ENCODE results near the gene GEMIN5.

Gene GEMIN5

DNA sequence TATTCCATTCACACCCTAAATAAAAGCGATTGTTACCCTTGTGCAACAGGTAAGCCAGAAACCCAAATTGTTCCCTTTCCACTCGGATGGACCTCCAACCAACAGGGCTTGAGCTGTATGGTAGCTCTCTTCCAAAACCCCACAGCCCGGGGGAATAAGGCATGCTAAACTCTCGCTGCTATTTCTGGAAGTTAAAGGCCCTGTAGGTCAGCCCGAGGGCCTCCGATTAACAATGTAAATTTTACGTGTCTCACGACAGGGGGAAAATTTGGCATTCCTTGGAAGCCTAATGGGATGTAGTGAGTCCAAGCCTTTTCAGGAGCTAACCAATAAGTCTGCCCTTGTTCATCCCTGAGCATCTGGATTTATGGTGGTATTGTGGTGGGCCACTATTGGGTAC lies 53.6 kb downstream of the GEMIN5 start:
- DNase-seq = no peak

DNA sequence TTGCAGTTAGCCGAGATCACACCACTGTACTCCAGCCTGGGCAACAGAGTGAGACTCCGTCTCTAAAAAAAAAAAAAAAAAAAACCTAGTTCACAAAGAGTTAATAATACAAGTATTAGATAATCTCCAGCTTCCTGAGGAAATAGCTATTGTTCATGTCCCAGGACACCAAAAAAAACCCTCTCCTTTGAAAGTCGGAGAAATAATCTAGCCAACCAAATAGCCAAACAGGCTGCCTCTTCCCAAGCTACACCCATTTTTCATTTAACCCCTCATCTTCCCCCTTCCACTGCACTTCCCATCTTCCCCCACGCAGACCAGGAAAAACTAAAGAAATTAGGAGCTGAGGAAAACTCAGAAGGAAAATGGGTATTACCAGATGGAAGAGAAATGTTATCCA lies 56.0 kb downstream of the GEMIN5 start:
- no peak for DNase-seq

DNA sequence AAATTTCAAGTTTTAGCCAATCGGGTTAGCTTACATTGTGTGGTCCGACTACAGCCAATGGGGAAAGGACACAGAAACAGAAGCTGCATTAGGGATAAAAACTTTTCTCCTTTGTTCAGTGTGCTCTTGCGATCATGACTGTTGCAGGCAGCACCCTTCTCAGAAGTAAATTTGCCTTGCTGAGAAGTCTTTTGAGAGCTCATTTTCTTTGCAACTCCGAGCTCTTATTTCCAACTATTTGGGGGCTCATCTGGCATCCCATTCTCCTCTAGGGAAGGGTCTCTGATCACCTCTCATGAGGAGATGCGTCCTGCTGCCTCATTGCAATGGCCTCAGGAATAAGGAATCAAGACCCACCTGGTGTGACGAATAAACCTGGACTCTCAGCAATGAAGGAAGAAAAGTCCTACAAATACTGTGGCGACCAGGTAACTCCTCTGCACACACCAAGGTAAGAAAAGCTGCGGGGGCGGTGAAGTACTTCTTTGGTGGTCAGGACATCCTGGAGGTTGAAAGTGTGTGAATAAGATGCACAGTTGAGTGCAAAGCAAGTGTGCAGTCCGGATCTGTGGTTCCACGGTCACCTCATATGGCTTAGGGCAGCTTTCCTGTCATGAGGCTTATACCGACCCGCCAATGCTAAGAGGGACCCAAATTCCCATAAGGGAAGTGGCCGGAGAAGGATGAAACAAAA lies 59.2 kb downstream of the GEMIN5 start:
- DNase-seq = no peak

DNA sequence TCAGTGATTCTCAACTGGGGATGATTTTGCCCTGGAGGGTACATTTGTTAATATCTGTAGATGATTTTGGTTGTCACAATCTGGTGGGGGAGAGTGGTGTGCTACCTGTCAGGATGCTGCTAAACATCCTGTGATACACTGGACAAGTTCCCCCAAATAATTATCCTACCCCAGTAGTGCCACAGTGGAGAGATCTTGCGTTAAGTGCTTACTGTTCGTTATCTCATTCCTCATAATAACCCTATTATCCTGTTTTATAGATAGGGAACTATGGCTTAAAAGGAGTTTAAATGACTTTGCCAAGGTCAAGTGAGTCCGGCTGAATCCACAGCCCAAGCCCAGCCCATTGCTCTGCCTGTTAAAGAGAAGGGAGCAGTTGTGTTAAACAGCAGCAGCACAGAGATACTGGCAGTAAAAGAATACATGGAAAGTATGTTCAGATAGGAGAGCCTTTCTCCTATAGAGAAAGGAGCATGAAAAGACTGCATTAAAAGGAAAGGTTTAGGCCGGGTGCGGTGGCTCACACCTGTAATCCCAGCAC lies 64.2 kb downstream of the GEMIN5 start:
- no peak for DNase-seq

DNA sequence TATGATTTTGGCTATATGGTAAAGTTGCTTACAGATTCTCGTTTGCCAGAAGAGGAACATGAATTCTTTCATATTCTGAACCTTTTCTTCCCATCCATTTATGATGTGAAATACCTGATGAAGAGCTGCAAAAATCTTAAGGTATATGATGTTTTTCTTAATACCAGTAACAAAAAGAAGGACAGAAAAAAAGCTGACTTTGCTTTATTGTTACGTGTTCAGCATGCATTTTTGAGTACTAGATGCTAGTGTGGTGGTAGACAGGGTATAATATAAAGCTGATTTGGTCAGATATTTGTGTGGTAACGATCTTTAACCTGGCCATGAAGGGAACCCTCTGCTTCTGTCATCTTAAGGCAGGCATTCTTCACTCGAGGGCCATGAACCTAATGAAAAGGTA lies 66.3 kb downstream of the GEMIN5 start:
- no peak for DNase-seq

DNA sequence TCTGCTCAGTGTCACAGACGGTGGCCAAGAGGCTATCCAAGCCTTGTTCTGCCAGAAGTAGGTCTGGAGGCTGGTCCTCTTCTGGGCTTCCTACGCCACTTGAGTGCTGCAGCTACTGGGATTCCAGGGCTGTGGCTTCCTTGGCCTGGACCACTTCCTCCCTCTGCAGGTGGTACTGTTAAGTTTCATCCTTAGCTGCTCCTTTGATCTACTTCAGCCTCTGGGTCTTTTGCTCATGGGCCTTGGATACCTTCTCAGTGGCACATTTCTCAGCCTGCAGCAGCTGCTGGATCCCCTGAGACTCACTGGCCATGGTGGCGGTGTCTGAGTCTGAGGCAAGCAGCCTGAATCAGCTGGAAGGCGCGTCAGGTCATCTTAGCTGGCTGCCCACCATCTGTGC lies 69.3 kb downstream of the GEMIN5 start:
- DNase-seq = no peak

DNA sequence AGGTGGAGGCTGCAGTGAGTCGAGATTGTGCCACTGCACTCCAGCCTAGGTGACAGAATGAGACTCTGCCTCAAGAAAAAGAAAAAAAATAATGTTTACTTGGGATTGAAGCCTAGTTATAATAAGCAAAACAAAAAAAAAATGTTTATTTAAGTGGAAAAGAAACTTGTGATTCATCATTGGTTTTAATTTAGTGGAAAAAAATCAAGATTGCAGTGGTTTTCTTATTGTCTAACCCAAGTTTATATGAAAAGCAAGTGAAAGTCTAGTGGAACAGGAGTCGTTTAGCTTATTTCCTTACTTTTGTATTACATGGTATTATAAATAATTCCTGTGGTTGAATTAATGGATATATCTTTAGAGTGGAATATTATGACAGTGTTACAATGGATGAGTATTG lies 71.2 kb downstream of the GEMIN5 start:
- no peak for DNase-seq

DNA sequence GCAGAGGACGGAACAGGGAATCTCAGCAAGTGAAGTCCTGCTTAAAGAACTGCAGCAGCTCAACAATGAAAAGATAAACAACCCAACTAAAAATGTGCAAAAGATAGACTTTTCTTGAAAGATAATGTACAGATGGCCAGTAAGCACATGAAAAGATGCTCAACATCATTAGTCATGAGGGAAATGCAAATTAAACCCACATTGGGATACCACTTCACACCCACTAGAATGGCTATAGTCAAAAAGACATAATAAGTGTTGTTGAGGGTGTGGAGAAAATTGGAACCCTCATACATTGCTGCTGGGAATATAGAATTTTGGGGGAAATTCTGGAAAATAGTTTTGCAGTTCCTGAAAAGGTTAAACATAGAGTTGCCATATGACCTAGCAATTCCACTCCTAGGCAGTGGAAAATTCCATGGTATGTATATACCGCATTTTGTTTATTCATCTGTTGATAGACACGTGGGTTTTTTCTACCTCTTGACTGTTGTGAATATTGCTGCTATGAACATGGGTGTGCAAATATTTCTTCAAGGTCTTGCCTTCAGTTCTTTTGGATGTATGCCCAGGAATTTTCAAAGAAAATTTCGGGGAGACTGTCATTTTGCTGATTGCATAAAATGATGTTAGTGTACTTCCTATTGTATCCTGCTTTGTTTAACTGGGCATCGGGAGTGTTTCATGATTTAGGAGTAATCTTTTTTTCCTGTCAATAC lies 72.4 kb downstream of the GEMIN5 start:
- DNase-seq = no peak

DNA sequence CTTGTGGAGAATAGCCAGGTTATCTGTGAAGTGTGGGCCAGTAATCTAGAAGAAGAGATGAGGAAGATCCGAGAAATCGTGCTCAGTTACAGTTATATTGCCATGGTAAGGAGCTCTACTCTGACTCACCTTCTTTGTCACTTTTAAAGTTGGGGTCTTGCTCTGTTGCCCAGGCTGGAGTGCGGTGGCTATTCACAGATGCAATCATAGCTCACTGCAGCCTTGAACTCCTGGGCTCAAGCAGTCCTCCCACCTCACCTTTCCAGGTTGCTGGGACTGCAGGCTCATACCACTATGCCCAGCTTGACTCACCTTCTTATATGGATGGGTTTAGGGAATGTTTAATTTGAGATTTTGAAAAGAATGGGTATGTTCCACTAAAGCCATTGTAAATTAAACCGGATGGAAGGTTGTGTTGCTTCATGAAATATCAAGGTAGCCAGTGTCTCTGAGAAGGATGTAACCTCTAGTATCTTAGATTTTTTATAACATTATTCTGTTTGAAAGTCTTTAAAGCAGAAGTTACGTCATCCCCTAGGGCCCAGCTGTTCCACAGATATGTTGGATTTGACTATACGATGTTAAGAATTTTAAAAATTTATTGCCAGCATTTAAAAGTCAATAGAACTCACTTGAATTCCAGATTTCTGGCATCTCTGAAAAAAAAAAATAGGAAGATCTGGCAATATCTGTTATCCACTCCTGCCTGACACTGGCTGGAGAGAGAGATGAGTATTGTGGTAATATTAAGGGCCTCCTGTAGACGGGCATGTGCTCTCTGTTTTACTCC lies 74.5 kb downstream of the GEMIN5 start:
- DNase-seq = no peak

DNA sequence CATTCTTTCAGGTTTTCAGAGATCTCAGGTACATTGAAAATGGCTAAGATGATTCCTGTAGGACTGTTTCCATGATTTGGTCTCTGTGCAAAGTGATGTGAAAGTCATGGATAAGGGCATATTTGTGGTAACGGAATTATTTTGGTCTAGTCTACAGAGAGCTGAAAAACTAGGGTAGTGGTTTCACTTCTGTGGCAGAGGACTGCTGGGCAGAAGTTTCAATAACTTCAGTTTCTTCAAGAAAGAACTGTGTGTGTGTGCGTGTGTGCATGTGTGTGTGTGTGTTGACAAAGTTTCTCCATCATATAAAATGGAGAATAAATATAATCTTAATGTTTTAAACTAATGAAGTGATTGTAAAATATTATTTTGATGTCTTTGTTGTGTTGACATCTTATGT lies 75.2 kb downstream of the GEMIN5 start:
- DNase-seq = no peak

DNA sequence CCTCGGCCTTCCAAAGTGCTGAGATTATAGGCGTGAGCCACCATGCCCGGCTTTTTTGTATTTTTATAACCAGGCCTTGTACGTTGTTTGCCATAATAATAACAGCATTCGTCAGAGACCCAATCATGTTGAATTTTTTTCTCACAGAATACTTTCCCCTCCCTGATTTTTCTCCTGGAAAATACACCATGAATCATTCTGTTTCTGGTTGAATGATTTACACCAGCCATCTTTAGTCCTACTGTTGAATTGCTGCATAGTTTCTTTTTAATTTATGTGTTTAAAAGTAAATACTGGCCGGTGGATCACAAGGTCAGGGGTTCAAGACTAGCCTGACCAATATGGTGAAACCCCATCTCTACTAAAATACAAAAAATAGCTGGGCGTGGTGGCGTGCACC lies 76.1 kb downstream of the GEMIN5 start:
- DNase-seq = no peak

DNA sequence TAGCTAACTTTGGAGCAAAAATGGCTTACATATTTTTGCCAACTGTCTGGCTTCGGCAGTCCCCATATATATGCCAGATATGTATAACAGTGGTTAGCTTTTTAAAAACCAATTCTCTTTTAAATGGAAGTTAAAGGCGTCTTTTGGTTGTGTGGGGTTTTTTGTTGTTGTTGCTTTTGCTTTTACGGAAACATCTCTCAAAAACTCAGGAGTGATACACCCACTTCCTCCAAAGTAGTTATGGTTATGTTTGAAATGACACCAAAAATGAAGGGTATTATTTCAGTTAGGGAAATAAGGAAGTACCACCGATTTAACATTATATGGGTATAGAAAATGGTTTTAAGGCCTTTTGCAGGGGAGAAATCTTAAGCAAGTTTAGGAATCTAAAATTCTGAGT lies 77.2 kb downstream of the GEMIN5 start:
- DNase-seq = no peak

DNA sequence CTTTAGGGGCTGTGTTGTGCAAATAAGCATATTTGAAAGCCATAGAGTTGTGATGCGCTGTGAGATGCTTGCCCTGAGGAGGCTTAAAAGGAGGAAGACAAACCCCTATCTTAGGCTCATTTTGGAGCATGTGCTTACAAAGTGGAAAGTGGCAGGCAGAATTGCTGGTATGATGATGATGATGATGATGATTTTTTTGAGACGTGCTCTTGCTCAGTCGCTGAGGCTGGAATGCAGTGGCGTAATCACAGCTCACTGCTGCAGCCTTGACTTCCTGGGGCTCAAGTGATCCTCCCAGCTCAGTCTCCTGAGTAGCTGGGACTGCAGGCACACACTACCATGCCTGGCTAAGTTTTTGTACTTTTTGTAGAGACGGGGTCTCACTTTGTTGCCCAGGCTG lies 77.9 kb downstream of the GEMIN5 start:
- DNase-seq = no peak

DNA sequence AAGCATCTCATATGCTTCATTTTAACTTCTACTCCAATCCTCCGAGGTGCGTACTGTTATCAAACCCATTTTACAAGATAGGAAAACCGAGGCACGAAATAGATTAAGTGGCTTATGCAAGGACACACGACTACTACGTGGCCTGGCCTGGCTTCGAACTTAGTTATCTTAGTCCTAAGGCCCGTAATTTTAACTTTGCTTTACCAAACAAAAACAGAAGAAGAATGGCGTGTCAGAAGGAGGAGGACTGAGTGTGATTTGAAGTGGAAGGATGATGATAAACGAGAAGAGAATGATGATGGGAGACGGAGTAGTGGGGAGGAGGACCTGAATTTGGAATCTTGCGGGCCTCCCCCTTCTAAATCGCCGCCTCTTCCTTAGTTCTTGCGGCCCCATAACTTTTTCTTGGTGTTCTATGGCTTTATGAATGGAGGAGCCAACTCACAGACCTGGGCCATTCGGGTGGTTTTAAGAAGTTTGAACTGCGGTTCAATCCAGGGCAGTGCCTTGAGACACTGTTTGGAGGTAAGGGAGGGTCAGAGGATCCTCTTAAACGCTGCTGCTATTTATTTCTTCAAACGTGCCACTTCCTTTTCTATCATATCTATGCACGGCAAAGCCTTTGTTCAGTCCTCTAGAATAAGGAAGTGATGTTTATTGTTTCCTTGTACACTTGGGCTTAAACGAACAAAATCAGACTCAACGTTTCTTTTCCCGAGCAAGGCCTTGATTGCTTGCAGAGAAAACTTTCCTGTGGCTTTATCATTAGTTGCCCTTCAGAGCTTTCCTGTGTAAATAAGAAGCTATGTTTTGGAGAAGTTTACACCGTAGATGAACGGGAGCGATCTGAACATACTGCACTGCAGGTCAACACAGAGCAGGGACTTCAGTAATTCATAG lies 78.8 kb downstream of the GEMIN5 start:
- DNase-seq = no peak

DNA sequence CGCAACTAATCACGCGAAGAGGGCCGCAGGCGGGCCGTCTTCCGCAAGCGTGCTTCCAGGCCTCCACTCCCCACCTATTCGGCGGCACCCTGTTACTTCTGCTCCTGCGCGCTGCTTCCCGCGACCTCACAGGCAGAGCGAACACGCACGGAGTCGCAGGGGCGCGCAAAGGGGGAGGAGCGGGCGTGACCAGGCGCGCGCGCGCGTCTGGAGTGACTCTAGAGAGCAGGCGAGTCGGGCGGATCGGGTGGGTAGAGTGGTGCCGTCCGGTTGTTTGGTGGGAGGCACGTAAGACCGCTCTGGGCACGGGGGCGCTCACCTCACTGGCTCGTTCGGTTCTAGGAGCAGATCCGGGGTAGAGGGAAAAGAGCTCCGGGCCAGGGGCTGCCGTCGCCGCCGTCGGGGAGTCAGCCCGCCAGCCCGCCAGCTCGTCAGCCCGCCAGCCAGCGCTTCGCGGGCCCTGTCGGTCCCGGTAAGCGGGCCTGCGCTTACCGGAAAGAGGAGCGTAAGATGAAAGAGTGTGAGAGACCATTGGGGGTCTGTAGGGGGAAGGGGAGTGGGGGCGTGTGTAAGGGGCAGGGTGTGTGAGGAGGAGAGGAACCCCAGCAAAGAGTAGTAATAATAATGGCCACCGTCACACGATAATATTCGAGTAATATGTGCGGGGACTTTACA lies 79.6 kb downstream of the GEMIN5 start, which contains the start of gene CNOT8:
Gene CNOT8, plus strand, starts transcription at position 331 of the 675 bp plus-strand sequence. CDS start 4,652 bp downstream, outside the sequence.
- peak; percentile 76 for DNase-seq

DNA sequence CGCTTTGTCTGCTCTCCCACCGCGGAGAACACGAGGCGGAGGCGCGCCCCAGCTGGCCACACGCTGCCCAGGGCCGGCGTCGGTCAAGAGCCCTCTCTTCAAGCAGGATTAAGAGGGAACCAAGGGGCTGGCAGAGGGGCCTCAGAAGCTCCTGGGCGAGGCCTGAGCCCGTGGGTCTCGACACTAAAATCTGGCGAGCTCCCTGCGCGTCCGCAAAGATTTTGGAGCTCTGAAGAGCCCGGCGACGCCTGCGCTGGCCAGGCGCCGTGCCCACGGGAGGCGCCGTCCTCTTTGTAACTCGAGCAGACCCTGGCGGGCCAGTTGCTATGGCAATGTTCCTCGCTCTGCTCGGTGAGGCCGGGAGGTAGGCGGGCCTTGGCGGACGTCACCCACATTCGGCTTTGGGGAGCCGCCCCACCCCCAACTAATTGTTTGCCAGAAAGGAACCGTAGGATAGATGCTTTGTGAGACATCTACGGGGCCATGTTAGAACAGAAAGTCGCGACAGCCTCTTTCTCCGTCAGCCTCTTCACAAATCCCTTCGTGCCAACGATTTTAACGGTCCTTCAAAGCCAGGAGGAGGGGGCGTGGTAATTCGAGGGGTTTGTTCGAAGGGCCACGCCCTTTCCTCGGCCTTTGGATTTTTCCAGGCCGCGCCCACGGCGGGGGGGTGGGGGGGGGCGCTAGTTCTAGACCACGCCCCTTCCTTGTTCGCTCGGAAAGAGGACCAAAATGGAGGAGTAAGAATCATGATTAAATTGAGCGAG lies 80.3 kb downstream of the GEMIN5 start:
- peak; percentile 89 for DNase-seq

DNA sequence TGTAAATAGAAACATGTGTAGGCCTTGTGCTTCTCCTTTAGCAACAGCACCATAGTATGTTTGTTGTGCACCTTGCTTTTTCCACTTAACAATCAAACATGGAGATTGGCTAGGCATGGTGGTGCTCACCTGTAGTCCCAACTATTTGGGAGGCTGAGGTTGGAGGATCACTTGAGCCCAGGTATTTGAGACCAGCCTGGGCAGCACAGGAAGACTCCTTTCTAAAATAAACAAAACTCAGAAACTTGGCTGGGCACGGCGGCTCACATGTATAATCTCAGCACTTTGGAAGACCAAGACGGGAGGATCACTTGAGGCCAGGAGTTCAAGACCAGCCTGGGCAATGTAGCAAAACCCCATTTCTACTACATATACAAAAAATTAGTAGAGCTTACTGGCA lies 86.7 kb downstream of the GEMIN5 start:
- DNase-seq = no peak

DNA sequence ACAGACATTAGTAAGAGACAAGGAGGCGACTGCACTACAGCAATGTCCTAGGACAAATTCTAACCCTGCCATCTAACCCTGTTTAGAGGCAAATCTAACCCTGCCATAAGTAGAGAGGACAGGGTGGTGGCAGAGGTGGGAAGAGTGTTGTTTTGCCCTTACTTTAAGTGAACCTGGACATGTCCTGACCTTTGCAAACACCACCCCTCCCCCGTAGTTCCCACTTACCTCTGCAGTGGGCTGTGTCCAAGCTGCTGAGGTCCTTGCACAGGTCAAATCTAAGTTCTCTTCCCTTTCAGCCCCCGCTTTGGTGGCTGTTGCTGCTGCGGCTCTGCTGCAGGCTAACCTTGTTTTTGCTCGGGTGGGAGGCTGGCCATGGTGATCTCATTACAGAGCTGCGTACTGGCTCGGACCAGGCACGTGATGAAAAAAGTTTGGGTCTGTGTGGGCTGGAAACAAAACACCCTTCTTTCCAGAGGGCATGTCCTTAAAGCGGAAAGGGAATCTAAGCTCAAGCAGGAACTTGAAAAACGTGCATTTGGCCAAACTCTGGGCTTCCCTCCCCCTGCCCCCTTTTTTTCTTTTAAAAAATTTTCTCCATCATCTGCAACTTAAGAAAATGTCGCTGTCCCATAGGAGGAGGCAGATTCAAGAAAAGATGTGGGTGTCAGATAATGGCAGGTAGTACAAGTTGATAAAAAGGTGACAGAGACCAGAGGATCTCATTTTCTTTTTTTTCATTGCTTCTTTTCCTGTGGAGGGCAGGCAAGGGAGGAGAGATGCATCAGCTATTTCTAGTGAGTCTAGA lies 87.6 kb downstream of the GEMIN5 start, which contains the start of gene FAXDC2:
Gene FAXDC2, minus strand, starts transcription at position 349 of the 808 bp plus-strand sequence. CDS start 12,425 bp downstream, outside the sequence.
- DNase-seq = no peak

DNA sequence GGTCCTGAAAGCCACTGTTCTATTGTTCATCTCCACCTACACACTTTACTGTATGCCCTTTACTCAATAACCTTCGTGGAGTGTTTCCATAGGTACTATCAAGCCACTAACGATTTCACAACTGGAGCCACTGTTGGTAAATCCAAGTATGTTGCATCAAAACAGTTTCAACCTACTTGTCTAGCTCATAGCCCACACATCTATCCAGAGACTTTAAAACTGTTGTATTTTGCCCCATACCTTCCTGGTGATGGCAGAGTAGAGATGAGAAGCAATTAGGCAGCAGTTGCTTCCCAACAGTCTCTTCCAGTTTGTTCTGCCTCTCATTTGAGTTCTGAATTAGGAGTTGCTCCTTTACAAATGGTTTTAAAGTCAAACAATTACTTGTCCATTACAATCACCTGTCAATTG lies 88.2 kb downstream of the GEMIN5 start:
- DNase-seq = no peak

DNA sequence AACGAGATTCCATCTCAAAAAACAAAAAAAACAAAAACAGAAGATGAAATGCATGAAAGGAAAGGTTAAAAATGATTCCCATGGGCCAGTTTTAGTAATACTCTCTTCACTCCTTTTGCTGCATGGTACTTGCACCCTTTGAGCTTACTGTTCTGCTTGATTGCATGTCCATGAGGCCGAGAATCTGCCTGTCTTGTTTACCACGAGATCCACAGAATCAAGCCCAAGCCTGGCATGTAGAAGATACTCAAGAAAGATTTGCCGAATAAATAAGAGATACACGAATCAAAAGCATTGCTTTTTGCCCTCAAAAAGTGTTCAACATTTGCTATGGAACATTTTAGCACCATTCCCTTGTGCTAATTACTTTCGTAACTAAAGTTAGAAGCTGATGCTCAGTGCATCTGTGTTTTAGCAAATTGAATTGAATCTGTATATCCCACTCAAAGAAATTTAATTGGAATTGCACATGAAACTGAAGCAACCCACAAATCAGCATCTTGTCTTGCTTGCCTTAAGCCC lies 88.7 kb downstream of the GEMIN5 start:
- DNase-seq = no peak
